ENCODE results near the gene CXCL13. TPM values are rescaled to one million over a fixed set of nuclear protein-coding genes. Genes with fewer than 3 reads are reported as not detected.
A peak's percentile ranks its signal among the peaks of the same experiment; 100 is the strongest.

CXCL13 gene
- total RNA-seq, 2 donors from 2014 or later = not detected

GRCh38 chr4:77617203-77617602 is 11.6 kb downstream of the CXCL13 start:
- H3K9me3 ChIP-seq = no peaks in the 10 kb centered on the region
- TF ChIP-seq CTCF (IDR thresholded peaks at IDR 0.05) = no peak
- DNase-seq (ENCODE audit: low spot score) = no peak
- H3K27ac ChIP-seq = no peak overlapping the region
- H3K27me3 ChIP-seq = no peaks in the 10 kb centered on the region
- no peak overlapping the region for H3K4me3 ChIP-seq
- no peaks in the 10 kb centered on the region for H3K4me1 ChIP-seq
- no peaks in the 10 kb centered on the region for H3K36me3 ChIP-seq

DNA sequence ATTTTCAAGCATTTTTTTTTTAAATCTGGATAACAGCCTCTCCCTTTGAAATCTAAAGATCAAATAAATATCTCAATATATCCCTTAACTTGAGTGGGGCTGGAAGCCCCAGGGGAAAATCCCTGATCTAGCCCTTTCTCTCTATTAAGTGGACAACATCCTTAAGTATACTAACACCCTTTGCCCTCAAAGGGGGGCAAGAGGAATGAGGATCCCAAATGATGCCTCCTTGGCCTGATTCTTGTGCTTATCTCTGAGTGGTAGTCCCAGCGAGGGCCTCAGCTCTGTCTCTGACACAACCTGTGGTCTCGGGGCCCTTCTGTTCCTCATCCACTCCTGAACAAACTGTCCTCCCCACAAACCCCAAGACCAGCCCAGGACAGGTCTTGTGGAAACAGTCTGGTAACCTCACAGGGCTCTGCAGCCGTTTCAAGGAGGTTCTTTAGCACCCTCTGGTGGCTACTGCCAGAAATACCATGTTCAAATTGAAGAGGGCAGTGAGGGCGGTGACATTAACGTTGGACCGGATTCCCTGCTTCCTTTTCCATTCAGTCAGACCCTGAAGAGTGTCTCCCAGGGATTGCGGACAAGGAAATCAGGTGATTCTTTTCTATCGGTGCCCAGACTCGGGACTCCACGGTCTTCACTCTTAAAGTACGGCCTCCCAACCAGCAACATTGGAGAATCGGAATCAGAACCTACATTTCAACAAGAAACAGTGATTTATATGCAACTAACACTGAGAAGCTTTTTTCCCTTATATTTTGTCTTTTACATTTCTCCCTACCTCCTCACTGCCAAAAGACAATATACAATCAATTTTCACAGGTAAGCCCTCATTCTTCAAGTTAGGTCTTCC is 13.0 kb downstream of the CXCL13 start:
- H3K36me3 ChIP-seq = no peaks in the 10 kb centered on the region
- no peaks in the 10 kb centered on the region for H3K4me1 ChIP-seq
- peak; percentile 82 to 85 for TF ChIP-seq CTCF (IDR thresholded peaks at IDR 0.05)
- no peak overlapping the region for H3K4me3 ChIP-seq
- DNase-seq (ENCODE audit: low spot score) = peak; percentile 72
- H3K27me3 ChIP-seq = no peaks in the 10 kb centered on the region
- no peaks in the 10 kb centered on the region for H3K9me3 ChIP-seq
- no peak overlapping the region for H3K27ac ChIP-seq

DNA sequence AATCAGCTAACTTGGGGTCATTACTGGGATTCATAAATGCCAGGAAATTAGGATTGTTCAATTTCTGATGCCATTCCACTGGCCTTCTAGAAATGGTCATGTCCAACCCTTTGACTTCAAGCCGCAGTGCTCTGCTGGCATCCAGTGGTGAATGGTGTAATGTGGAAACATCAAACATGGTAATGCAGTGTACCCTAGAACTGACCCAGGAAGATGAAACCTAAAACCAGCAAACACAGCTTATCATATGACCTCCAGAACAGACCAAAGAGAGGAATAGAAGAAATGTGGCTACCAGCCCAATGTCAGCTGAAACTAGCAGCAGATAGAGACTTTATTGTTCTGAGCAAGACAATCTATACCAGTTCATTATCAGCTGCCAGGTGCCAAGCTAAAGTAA is 13.8 kb downstream of the CXCL13 start:
- H3K9me3 ChIP-seq = no peaks in the 10 kb centered on the region
- TF ChIP-seq CTCF (IDR thresholded peaks at IDR 0.05) = no peak
- DNase-seq (ENCODE audit: low spot score) = no peak
- no peak overlapping the region for H3K27ac ChIP-seq
- no peaks in the 10 kb centered on the region for H3K4me1 ChIP-seq
- no peak overlapping the region for H3K4me3 ChIP-seq
- H3K36me3 ChIP-seq = no peaks in the 10 kb centered on the region
- H3K27me3 ChIP-seq = no peaks in the 10 kb centered on the region

- Histone ChIP-seq H3K4me1 (no peaks in the 10 kb centered on the region), H3K27me3 (no peaks in the 10 kb centered on the region), H3K9me3 (no peaks in the 10 kb centered on the region), H3K4me3 (no peak overlapping the region), H3K36me3 (no peaks in the 10 kb centered on the region), H3K27ac (no peak overlapping the region)
- no peak for DNase-seq (ENCODE audit: low spot score)
- no peak for TF ChIP-seq CTCF (IDR thresholded peaks at IDR 0.05)
Observed at GRCh38 chr4:77621254-77621653, 15.6 kb downstream of the CXCL13 start.

DNA sequence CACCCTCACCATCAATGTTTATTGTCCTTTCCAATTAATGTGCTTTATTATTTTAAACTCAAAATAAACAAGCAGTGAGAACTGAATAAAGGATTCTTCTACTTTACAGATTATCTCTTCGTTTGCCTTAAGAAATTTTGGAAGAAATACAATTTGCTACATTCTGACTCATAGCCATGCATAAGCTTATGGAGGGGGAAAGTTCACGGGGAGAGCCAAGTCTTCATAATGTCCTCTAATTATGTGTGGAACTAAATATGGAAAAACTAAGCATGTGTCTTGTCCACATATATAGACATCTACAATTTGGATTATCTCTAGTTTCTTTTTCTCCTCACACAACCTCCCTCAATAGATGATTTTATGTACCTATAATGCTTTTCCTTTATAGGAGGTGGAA is 17.5 kb downstream of the CXCL13 start:
- no peaks in the 10 kb centered on the region for H3K36me3 ChIP-seq
- H3K27ac ChIP-seq = no peak overlapping the region
- no peak for DNase-seq (ENCODE audit: low spot score)
- H3K4me1 ChIP-seq = no peaks in the 10 kb centered on the region
- no peak for TF ChIP-seq CTCF (IDR thresholded peaks at IDR 0.05)
- H3K9me3 ChIP-seq = no peaks in the 10 kb centered on the region
- H3K27me3 ChIP-seq = no peaks in the 10 kb centered on the region
- no peak overlapping the region for H3K4me3 ChIP-seq

GRCh38 chr4:77624213-77624612 is 18.6 kb downstream of the CXCL13 start:
- DNase-seq (ENCODE audit: low spot score) = no peak
- TF ChIP-seq CTCF (IDR thresholded peaks at IDR 0.05) = no peak
- Histone ChIP-seq H3K4me3 (no peak overlapping the region), H3K4me1 (no peaks in the 10 kb centered on the region), H3K36me3 (no peaks in the 10 kb centered on the region), H3K27me3 (no peaks in the 10 kb centered on the region), H3K9me3 (no peaks in the 10 kb centered on the region), H3K27ac (no peak overlapping the region)
